ENCODE measurements around the gene NHLRC2.
"Not testable (repeated sequence)": the region's sequence is repeated elsewhere in the genome, so short reads cannot be mapped to it uniquely, and the experiment has no call there.

NHLRC2 gene

DNA sequence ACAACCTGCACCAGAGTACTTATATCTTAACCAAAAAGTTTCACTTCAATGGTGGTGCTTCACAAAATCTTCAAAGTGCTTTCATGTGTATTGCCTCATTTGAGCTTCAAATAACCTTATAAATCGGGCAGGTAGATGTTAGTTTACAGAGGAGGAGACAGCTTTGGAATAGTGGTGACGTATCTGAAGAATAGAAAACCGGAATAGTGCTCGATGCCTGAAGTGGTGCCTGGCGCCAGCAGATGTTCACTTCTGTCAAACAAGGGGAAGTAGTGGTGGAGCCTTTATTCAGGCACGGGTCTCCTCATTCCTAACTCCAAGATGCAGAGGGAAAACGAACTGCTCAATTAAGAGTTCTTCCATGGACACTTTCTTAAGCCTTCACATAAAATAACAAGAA is 58.1 kb downstream of the NHLRC2 start:
- DNase-seq, result no peak

DNA sequence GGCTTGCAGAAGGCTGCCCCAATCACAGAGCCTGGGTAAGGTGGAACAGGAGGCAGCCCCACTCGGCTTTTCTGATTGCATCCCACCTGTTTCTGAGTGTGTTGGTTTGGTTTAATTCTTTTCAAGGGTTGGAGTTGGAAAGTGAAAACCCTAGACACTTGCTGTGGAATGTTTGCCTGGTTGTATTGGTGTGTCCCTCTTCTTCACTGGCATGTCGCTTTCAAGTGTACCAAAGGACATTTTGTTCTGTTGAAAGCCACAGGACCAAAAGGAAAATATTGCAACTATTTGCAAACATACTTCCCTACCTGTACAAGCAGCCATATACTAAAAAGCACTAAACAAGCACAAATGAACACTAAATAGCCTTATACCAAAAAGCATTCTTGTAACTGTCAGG is 60.5 kb downstream of the NHLRC2 start:
- DNase-seq, result no peak

DNA sequence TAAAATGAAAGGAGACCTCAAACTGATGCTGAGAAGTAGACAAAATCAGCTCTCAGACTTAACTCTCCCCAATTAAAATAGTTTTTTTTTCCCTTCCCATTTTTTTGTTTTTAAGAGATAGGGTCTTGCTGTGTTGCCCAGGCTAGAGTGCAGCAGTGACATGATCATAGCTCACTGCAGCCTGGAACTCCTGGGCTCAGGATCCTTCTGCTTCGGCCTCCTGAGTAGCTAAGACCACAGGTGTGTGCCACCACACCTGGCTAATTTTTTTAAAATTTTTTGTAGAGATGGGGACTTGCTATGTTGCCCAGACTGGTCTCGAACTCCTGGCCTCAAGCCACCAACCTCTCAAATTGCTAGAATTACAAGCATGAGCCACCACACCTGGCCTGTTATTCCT is 61.1 kb downstream of the NHLRC2 start:
- DNase-seq, result no peak

DNA sequence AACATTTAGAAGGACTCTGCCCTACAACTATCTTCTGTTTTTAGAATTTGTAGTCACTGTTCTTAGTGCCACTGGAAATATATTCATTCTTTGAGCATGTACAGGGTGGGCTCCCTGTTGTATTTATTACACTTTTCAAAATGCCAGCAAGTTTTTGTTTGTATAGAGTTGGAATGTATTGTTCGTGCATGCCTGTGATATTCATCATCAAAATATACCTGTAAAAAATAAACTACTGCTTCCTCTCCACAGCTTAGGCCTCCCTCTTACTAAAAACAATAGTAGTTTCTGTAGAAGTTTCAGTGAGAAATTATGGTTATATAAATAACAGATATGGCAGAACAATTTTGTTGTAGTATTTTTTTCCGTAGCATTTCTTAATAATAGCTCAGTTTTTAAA is 61.6 kb downstream of the NHLRC2 start:
- no peak for DNase-seq

DNA sequence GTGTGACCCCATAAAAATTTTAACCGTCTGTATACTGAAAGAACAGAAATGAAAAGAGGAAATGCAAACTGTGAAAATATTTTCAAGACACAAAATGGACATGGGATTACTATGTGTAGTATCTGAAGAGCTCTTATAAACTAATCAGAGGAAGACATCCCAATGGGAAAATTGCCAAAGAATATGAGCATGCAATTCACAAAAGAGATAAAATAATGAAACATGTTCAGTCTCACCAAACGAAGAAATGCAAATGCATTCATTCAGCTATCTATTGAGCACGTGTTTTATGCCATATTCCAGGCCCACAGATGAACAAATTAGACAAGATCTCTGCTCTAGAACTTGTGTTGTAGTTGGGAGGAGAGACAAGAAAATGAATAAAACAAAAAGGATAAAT is 63.2 kb downstream of the NHLRC2 start:
- no peak for DNase-seq

DNA sequence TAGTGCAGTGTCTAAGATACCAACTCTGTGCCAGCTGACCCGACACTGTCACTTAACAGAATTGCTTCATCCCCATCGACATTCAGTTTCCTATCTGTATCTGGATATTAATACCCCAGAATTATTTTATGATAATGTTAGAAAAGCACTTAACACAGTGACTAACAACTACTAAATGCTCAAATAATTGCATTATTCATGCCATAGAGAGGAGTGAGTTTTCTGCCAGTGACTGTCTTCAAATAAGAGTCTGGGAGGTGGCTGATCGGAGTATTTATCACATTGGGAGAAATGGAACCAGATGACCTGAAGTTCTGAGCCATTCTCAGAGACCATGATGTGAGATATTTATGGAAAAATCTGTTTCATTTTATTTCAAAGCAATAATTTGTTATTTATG is 65.7 kb downstream of the NHLRC2 start:
- DNase-seq, result no peak

DNA sequence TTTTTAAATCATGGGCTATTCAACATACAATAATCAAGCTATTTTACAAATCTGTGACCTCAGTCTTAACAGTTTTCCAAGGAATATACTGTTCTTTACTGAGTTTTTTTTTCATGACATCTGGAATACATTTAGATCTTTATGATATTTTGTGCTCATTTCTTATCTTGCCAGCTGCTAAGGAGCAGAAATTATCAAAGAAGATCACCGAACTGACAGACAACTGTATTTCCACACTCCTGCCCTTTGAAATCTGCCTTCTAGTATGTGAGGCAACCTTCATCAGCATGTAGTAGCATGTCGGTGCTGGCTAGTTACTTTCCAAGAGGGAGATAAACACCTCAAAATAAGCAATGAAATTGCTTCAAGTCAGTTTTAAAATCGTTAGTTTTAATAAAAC is 66.4 kb downstream of the NHLRC2 start:
- DNase-seq, result no peak

DNA sequence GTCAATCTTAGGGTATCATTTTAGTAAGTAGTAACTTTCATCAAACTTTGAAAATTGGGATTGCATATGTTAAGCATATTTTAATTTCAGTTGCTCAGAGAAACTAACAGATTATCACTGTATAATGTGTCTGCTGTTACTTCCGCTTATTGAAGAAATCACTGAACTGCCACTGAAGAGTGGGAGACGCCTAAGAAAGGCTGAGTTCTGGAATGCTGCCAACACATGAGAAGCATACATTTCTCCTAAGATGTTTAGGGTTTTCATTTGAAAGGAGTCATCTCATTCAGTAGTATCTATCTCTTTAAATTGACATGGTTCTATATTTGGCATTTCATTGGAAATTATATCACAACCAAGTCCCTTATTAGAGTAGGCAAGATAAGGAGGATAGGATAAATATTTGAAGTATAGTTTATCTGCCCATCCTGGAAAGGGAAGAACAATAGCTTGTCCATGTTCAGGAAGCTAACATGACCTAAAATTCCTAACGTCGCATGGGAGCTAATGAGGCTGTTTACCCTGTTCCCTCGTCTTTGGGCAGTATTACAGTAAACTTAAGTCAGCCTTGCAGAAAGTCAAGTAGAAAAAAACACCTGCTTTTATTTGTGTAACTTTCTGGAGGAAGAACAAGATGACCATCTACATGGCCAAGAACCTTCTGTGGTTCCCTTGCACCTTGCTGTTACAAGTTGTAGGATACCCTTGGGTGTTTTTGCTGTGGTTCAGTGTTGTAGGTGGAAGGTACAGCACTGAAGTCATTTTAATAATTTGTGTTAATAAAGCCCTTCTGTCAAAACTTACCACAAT is 67.3 kb downstream of the NHLRC2 start:
- no peak for DNase-seq

DNA sequence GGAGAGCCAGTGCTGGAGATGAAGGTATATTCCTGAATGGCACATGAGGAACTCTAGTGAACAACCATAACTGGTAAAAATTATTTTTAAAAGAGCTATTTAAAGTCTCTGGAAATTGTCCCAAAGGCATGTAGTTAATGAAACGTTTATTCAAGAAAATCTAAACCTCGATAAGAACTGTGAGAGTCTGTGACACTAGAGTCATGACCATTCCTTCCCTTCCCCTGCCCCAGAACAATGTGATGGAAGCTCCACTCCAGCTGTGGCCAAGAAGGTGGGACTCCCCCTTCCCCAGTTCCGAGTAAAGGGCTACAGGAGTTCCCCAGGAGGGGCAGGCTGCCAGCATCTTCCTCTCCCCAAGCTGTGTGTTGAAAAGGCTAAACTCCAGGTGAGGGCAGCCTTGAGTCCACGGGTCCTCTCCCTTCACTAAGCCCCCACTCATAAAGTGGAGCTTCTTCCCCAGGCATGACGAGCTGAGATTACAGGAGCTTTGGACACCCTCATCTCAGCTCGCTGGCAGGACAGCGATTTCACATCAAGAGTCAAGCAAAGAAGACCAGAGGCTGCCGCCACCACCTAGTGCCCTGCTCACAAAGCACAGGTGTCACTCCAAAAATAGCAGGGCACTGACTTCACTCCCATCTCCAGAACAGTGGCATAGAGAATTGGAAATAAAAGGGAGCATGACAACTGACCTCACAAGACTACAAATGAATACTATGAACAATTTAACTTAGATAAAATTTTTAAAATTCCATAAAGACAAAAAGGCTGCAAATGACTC is 68.5 kb downstream of the NHLRC2 start:
- no peak for DNase-seq

DNA sequence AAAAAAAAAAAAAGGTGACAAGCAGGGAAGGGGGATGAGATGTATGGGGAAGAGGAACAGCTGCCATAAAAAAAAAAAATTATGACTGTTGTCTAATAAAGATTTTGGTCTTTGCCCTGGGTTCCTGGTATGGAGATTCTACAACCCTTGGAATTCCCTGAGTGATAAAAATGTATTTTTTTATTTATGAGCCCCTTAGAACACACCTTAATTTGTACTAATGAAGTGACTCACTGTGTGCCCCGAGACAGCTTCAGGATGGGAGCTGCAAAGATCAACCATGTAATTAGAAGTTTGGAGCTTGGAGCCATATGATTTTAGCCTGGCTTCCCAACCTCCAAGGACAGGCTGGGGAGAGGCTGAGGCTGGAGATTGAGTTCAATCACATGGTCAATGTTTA is 69.7 kb downstream of the NHLRC2 start:
- no peak for DNase-seq

DNA sequence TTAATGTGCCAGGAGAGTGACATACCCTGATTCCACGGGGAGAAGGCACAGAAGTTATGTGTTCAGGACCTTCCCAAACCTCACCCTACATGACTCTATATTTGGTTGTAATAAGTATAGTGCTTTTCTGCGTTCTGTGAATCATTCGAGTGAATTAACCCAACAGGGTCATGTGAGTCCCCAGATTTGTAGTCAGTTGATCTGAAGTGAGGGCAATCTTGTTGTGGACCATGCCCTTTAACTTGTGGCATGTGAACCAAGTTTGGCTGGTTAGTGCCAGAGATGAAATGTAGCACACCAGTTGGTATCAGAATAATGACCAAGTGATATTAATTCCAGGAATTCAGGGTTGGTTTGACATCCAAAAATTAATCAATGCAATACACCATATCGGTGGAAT is 70.2 kb downstream of the NHLRC2 start:
- DNase-seq, result no peak

DNA sequence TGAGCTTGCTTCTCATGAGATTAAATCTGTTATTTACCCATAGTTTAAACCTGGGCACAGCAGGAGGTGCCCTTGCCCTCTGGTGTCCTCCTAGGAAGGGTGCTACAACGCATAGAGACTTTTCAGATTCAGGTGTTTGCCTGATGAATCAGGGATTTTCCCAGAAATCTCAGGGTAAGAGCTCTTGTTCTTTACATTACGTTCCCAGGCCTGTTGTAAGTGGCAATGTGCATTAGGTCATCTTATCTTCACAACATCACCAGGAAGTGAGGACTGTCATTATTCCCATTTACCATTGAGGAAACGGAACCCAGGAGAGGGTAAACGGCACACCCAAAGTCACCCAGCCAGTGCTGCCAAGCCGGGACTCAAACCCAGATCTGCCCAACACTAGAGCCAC is 73.0 kb downstream of the NHLRC2 start:
- DNase-seq, result no peak

DNA sequence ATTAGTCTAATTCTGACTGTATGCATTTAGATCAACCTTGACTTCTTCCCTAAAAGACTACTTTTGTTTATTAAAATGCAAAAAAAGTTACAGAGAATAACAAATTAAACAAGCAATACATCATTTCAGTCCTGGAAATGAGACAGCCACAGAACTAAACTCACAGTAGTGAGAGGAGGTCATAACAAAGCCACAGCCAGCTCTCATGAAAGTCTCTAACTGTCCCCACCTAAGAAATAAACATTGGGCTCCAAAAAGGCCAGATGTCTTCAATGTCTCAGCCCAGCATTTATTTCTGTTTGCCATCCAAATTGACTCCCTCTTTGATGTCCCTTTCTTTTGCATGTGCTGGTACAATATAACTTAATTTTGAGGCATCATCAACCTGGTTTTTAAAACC is 74.4 kb downstream of the NHLRC2 start:
- no peak for DNase-seq

DNA sequence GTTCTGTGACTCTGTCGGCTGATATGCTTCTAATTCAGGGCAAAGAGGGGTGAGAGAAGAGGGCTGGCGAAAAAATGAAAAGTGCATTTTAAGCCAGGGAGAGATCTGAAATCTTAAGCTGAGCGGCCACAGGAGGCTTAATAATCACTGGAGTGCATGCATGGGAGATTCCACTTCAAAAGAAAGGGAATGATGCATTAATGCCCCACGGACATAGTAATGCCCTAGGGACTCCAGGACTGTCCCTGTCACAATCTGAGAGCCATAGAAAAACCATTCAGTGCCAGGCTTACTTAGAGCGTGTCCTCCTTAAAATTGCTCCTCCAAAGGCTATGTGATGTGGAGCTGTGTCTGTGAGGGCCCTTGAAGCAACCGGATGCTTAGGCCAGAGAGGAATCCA is 75.1 kb downstream of the NHLRC2 start:
- DNase-seq, result no peak

DNA sequence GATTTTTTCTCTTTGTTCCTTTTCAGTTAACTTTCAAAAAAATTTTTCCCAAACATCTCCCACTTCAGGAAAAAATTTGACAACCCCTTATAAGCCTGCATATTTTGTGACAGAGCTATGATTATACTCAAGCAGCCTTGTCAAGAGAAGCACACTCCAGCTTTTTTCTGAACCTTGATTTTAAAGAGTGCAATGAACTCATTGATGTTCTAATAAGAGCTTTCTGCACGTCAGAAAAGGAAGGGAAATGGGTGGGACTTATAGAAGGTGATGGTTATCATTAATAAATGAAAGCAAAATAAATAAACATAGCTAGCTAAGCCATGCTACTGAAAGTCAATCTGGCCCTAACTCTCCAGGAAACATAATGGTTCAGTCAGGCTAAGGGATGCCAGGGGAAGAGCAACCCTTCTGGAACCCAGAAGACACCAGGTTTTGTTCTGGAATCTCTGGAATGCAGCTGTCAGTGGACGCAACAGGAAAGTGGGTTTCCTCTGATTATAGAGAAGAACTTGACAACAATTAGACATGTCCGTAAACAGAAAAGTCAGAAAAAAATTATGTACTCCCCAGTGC is 76.1 kb downstream of the NHLRC2 start:
- DNase-seq, result no peak

DNA sequence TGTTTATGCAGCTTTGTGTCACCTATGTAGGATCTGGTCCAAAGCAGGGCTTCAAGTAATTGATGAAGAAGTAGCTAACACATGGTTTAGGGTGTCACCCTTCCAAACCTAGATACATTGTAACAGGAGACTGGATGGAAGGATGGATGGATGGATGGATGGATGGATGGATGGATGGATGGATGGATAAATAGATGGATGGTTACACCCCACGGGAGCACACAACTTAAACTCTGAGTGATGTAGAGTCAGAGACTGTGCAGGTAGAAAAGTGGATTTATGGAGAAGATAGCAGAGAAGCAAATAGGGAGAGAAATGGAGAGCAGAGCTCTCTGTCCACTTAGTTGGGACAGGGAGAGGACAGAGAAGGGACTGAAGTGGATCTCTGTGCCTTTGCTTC is 78.4 kb downstream of the NHLRC2 start:
- no peak for DNase-seq

DNA sequence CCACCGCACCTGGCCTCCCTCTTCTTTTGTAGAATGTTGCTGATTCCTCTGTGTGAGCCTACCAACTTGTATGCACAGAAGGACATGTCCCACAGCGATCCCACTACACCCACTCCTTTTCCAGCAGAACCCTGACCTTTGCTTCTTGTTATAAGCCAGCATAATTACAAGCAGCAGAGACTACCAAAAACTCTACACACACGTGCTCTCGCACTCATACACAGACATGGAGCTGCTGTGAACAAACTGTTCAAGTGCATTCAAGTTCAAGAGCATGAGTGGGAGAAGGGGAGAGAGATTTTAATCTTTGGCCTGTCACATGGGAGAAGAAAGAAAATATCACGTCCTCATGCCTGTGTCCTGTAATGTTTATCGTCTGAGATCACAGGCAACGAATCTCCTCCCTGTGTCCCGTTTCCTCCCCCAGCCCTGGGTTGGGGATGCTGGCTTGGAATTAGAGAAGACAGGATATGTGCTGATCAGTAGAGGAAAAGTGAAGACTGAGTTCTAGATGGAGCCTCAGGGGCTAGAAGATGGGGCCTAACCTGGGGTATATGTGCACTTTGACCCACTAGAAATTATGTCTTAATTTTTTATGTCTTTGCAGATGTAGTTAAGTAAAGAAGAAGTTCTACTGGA is 79.6 kb downstream of the NHLRC2 start:
- no peak for DNase-seq

DNA sequence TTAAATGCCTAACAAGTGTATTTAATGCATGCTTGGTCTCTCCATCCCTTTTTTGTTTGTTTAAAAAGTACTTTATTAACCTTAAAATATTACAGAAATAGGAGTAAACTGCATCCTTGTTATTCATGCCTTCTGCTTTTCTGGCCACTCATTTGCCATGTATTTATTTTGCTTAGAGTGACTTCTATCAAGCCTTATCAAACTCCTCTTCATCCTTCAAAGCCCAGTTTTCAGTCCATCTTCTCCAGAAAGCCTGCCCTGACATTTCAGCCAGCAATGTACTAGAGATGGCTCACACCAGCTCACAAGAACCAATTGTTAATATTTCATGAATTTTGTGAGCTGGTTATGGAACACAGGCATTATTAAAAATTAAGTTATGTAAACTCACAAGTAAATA is 82.8 kb downstream of the NHLRC2 start:
- no peak for DNase-seq

DNA sequence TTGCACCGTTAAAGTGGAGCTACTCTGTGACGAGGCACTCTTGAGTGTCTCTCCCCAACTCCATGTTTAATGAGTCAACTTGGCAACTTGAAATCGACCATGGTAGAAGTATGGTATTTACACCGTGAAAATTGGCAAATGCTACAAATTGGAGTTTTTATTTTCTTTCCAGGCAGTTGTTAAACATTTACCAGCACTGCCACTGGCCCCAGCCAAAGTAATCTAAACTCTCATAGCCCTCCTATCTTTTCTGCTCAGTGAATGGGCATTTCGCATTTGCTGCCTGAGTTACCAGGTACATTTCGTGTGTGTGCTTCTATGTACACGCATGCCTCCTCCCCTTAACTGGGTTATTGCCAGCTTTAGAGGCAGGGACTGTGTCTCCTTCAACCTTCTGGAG is 83.3 kb downstream of the NHLRC2 start:
- DNase-seq, result no peak

DNA sequence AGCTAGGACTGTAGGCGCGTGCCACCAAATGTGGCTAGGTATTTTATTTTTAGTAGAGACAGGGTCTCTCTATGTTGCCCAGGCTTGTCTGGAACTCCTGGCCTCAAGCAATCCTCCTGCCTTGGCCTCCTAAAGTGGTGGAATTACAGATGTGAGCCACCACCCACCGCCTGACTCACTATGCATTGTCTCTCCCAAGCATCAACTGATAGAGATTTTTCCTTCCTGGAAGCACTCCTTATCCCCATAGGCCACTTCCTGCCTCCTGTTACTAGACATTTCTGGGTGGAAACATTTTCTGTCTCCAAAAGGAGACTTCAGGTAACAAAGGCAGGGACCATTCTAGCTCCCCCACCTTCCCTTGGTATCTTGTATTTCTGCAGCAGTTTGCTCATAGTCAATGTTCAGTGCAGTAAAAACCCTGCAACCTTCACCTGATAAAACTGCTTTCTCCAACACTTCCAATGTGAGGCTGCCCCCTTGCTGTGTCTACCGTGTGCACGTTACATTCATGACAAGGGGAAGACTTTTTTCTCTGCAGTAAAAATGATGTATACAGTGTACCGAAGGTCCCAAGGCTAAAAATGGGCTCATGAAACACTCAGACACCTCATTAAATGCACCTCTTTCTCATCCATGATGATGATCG is 84.9 kb downstream of the NHLRC2 start:
- DNase-seq, result no peak

DNA sequence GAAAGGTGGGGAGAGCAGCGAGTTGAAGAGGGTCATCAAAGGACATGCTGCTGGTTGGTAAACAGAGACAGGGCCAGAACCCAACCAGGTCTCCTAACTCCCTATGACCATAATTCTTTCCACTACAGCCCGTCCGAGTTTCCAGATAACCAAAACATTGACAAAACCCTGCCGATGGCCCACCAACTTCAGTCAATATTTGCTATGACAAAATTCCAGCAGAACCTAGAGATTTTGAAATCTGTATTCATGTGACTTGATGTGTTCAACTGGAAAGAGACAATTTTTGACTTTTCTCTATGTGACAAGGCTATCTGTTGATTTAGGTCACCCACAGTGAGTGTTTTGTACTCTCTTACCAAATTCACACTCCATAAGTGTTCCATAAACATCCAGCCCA is 86.7 kb downstream of the NHLRC2 start:
- no peak for DNase-seq

DNA sequence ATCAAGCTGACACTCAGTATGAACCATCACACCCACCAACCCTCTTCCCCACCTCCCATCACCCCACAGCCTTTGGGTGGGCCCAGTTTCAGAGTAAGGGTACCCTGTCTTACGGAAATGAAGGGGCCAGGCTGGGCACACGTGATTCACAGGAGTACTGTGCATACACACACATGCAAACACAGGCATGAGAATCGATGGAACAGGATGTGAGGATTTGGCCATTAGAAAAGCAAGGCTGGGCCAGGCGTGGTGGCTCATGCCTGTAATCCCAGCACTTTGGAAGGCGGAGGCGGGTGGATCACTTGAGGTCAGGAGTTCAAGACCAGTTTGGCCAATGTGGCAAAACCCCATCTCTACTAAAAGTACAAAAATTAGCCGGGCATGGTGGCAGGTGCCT is 88.7 kb downstream of the NHLRC2 start:
- not testable (repeated sequence) for DNase-seq

DNA sequence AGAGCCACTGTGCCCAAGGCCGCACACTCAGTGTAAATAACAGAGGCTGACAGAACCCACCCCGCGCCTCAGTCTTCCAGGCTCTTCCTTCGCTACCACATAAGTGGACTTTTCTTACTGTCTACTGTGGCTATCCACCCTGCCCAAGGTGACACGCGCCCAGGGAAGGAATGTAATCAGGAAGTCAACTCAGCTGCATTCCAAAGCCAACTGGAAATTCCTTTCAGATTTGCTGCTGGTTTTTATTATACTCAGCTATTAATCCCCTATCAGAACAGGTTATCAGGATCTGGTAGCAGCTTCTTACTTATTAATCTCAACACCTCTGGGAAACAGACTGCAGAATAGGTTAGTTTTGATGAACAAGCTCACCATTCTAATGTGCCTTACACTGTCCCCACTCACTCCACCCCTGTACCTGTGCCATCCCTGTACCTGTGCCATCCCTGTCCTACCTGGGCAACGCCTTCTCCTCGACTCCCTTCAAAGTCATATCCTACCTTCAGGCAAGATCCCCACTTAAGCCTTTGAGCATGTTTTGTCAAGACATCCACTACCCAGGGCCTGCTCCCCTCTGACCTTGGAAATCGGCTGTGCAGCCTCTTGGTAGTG is 90.7 kb downstream of the NHLRC2 start:
- DNase-seq, result no peak

All from CD4-positive, alpha-beta T cell treated with Interleukin-21 for 1 hour (primary cell).